Measurements from ENCODE around the gene AFF3.
"Not testable (repeated sequence)": the region's sequence is repeated elsewhere in the genome, so short reads cannot be mapped to it uniquely, and the experiment has no call there.

The AFF3 gene

DNA sequence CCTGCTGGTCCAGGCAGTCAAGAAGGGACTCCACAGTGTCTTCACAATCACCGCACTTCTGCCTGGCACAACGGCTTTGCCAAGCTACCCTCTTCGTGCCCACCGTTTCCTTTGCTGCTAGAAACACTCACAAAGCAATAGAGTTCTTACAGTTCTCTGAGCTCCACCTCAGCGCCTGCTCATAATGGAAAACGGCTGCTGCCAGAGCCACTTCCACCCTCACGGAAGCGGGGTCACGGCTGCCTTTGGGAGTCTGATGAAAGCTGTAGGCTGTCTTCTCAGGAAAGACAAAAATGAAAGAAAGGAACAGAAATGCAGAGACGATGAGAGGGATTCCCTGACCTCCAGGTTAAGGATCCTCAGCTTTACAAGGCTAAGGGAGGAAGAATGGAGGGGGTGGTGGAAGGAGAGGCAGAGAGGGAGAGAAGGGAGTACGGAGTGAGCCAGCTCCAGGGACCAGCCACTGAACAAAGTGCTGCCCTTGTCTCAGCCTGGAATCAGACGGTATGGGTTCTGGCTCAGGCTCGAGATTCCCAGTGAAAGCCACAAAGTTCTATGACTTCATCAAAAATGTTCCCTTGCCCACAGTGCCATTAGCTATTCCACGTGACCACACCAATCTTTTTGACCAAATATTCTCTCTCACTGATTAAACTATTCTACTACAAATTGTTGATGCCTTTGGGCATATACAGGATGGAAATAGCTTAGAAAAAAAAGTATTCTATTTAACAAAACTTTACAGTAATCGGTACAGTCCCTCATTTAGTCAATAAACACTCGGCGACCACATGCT lies 58.8 kb downstream of the AFF3 start:
- H3K36me3 ChIP-seq; H3K27ac ChIP-seq; H3K4me3 ChIP-seq (ENCODE audit: low read depth in 1 of 2, low read length in 1 of 2); H3K27me3 ChIP-seq; H3K4me1 ChIP-seq (ENCODE audit: control insufficient read depth in 1 of 2, insufficient read depth in 1 of 2, low read depth in 1 of 2, low read length in 1 of 2); H3K9me3 ChIP-seq: not testable (repeated sequence)

DNA sequence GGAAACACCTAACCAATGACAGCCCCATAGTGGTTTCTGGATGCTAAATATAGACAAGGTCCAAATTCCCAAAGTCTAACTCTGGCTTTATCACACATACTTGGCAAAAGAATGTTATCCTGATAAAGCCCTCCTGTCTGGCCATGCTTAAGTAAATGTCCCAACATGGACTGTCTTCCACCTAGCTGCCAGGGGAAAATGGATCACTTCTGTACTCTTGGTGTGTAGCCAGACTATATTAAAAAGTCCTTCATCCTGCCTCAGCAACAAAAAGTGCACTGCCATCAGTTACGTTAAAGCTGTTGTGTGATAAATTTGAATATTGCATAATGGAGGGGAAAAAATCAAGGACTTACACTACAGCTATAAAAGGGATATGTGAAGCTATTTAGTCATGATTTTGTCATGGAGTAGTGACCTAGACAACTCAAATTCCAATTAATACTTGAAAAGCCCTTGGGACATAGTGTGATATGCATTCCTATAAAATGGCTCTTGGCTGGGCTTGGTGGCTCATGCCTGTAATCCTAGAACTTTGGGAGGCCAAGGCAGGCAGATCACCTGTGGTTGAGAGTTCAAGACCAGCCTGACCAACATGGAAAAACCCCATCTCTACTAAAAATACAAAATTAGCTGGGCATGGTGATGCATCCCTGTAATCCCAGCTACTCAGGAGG lies 60.0 kb downstream of the AFF3 start:
- not testable (repeated sequence) for H3K27me3 ChIP-seq; H3K36me3 ChIP-seq; H3K27ac ChIP-seq; H3K4me1 ChIP-seq (ENCODE audit: control insufficient read depth in 1 of 2, insufficient read depth in 1 of 2, low read depth in 1 of 2, low read length in 1 of 2); H3K9me3 ChIP-seq; H3K4me3 ChIP-seq (ENCODE audit: low read depth in 1 of 2, low read length in 1 of 2)

DNA sequence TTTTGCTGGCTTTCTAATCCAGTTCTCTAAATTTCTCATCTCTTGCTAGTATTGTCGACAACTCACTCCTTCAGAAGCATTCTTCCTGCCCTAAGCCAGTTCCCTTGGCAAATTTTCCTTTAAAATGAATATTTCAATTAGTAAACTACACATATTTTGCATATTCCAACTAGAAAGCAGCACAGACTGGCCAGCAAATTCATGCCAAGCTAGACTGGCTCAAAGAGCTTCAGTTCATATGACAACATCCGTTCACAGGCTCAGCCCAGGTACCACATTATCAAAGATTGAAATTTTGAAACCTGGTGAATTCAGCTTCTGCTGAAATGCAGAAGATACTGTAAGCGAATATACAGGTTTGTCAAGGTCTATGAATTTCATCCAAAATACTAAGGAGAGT lies 64.5 kb downstream of the AFF3 start:
- Histone ChIP-seq H3K27ac (no peak overlapping the region), H3K4me1 (ENCODE audit: control insufficient read depth in 1 of 2, insufficient read depth in 1 of 2, low read depth in 1 of 2, low read length in 1 of 2) (no peaks in the 10 kb centered on the region), H3K4me3 (ENCODE audit: low read depth in 1 of 2, low read length in 1 of 2) (no peak overlapping the region), H3K27me3 (no peaks in the 10 kb centered on the region), H3K36me3 (no peaks in the 10 kb centered on the region), H3K9me3 (no peaks in the 10 kb centered on the region)
- TF ChIP-seq, protein P1, sequence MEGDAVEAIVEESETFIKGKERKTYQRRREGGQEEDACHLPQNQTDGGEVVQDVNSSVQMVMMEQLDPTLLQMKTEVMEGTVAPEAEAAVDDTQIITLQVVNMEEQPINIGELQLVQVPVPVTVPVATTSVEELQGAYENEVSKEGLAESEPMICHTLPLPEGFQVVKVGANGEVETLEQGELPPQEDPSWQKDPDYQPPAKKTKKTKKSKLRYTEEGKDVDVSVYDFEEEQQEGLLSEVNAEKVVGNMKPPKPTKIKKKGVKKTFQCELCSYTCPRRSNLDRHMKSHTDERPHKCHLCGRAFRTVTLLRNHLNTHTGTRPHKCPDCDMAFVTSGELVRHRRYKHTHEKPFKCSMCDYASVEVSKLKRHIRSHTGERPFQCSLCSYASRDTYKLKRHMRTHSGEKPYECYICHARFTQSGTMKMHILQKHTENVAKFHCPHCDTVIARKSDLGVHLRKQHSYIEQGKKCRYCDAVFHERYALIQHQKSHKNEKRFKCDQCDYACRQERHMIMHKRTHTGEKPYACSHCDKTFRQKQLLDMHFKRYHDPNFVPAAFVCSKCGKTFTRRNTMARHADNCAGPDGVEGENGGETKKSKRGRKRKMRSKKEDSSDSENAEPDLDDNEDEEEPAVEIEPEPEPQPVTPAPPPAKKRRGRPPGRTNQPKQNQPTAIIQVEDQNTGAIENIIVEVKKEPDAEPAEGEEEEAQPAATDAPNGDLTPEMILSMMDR (IDR thresholded peaks at IDR 0.05), result no peak

DNA sequence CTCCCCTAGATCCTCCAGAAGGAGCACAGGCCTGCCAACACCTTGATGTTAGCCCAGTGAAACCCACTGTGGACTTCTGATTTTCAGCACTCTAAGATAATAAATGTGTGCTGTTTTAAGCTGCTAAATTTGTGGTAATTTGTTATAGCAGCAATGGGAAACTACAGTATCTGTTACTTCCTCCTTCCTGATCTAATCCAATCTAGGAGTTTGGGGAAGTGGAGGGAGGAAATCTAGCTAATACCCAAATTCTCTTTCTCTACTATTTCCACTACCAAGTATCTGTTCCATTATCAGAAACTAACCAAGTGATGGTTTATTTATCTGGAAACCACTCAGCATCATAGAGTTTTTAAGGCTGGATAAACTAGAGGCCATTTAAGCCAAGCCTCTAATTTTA lies 64.9 kb downstream of the AFF3 start:
- no peaks in the 10 kb centered on the region for H3K27me3 ChIP-seq
- no peak overlapping the region for H3K27ac ChIP-seq
- no peaks in the 10 kb centered on the region for H3K36me3 ChIP-seq
- H3K4me1 ChIP-seq (ENCODE audit: control insufficient read depth in 1 of 2, insufficient read depth in 1 of 2, low read depth in 1 of 2, low read length in 1 of 2), result no peaks in the 10 kb centered on the region
- TF ChIP-seq, protein P1 (IDR thresholded peaks at IDR 0.05), result no peak
- H3K9me3 ChIP-seq, result no peaks in the 10 kb centered on the region
- H3K4me3 ChIP-seq (ENCODE audit: low read depth in 1 of 2, low read length in 1 of 2), result no peak overlapping the region

DNA sequence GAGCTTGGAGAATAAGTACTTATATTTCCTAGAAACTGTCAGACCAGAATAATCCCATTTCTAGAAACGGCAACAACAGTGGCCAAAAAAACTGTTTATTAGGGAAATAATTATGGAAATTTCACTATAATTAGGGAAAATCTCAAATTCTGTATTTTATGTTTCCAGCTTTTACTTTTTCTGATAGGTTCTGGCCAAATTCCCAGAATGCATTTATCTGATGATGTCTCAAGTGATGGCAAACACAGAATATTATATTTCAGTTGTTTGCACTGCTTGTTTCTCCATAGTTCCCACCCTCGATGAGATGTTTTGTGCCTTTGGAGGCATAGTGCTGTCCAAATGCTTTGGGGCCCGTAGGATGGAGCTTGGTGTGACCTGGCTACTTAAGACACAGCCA lies 66.9 kb downstream of the AFF3 start:
- H3K4me3 ChIP-seq (ENCODE audit: low read depth in 1 of 2, low read length in 1 of 2), result no peak overlapping the region
- peaks cover 3 to 6% of the 10 kb centered on the region in 2 experiments for H3K4me1 ChIP-seq (ENCODE audit: control insufficient read depth in 1 of 2, insufficient read depth in 1 of 2, low read depth in 1 of 2, low read length in 1 of 2)
- no peaks in the 10 kb centered on the region for H3K36me3 ChIP-seq
- H3K27me3 ChIP-seq, result no peaks in the 10 kb centered on the region
- TF ChIP-seq, protein P1 (IDR thresholded peaks at IDR 0.05), result no peak
- no peaks in the 10 kb centered on the region for H3K9me3 ChIP-seq
- no peak overlapping the region for H3K27ac ChIP-seq

DNA sequence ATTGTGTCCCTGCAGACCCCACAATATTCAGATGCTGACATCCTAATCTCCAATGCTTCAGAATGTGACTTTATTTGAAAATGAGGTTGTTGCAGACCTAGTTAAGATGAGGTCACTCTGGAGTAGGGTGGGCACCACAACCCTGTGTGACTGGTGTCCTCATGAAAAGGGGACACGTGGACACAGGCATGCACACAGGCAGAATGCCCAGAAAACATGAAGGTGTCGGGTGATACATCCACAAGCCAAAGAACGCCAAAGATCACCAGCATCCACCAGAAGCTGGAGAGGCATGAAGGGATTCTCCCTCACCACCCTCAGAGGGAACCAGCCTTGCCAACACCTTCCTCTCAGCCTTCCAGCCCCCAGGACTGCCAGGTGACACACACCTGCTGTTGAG lies 69.3 kb downstream of the AFF3 start:
- Histone ChIP-seq H3K4me3 (ENCODE audit: low read depth in 1 of 2, low read length in 1 of 2) (no peak overlapping the region), H3K27ac (no peak overlapping the region), H3K27me3 (no peaks in the 10 kb centered on the region), H3K9me3 (no peaks in the 10 kb centered on the region), H3K36me3 (no peaks in the 10 kb centered on the region), H3K4me1 (ENCODE audit: control insufficient read depth in 1 of 2, insufficient read depth in 1 of 2, low read depth in 1 of 2, low read length in 1 of 2) (peaks cover 3 to 6% of the 10 kb centered on the region in 2 experiments)
- TF ChIP-seq, protein P1 (IDR thresholded peaks at IDR 0.05), result no peak
